Neural progenitor cell (in vitro differentiated cells): ENCODE results near the gene RNGTT. TPM values are rescaled to one million over a fixed set of nuclear protein-coding genes. Genes with fewer than 3 reads are reported as not detected.

Experiments
- DNase-seq: peaks from one replicate; pipeline ENCODE4 v3.0.0-alpha.2; 2016; ENCODE audit warnings: low spot score
- H2AFZ ChIP-seq: fragments of 200-600 bp; sonication (generic); replicated peaks from 2 replicates; pipeline ENCODE4 v1.6.1; 2016; ENCODE audit warnings: antibody characterized with exemption
- H3F3A ChIP-seq: fragments of 200-600 bp; sonication (generic); 2 replicates; pipeline ENCODE4 v1.6.1; 2016; ENCODE audit warnings: antibody characterized with exemption, low read depth
- H3K27ac ChIP-seq: fragments of 200-600 bp; sonication (generic); 2 replicates; pipeline ENCODE4 v1.5.1; 2016; ENCODE audit warnings: mild to moderate bottlenecking
- H3K27me3 ChIP-seq: fragments of 200-600 bp; sonication (generic); 2 replicates; pipeline ENCODE4 v1.6.1; 2016; ENCODE audit warnings: mild to moderate bottlenecking, moderate library complexity
- H3K36me3 ChIP-seq: fragments of 200-600 bp; sonication (generic); 2 replicates; pipeline ENCODE4 v1.5.1; 2016
- H3K4me1 ChIP-seq: fragments of 200-600 bp; sonication (generic); 2 replicates; pipeline ENCODE4 v1.6.1; 2016; ENCODE audit warnings: mixed run types
- H3K4me2 ChIP-seq: fragments of 200-600 bp; sonication (generic); 2 replicates; pipeline ENCODE4 v1.6.1; 2016
- H3K4me3 ChIP-seq: fragments of 200-600 bp; sonication (generic); 2 replicates; pipeline ENCODE4 v1.5.1; 2016
- H3K79me2 ChIP-seq: fragments of 200-600 bp; sonication (generic); 2 replicates; pipeline ENCODE4 v1.6.1; 2016; ENCODE audit warnings: low read depth
- H3K9ac ChIP-seq: fragments of 200-600 bp; sonication (generic); 2 replicates; pipeline ENCODE4 v1.6.1; 2016
- H3K9me3 ChIP-seq: fragments of 200-600 bp; sonication (generic); 2 replicates; pipeline ENCODE4 v1.5.1; 2016; ENCODE audit warnings: low read depth
- H4K20me1 ChIP-seq: fragments of 200-600 bp; sonication (generic); 2 replicates; pipeline ENCODE4 v1.6.1; 2016; ENCODE audit warnings: low read depth
- H3K27ac Mint-ChIP-seq: 3 replicates; pipeline ENCODE4 v1.8.0; 2021; ENCODE audit warnings: mixed read lengths
- H3K27me3 Mint-ChIP-seq: 2 replicates; pipeline ENCODE4 v1.8.0; 2022; ENCODE audit warnings: low read depth, mild to moderate bottlenecking, inconsistent platforms, moderate library complexity, mixed read lengths; ENCODE audit not compliant: insufficient read depth
- H3K36me3 Mint-ChIP-seq: 3 replicates; pipeline ENCODE4 v1.8.0; 2021; ENCODE audit warnings: mixed read lengths
- H3K4me1 Mint-ChIP-seq: 3 replicates; pipeline ENCODE4 v1.8.0; 2021; ENCODE audit warnings: mixed read lengths
- H3K4me3 Mint-ChIP-seq: 3 replicates; pipeline ENCODE4 v1.8.0; 2021; ENCODE audit warnings: mild to moderate bottlenecking, moderate library complexity, mixed read lengths
- H3K9me3 Mint-ChIP-seq: 3 replicates; pipeline ENCODE4 v1.8.0; 2020; ENCODE audit warnings: mixed read lengths
- EZH2 ChIP-seq: fragments of 200-600 bp; sonication (generic); IDR thresholded peaks from 2 replicates; pipeline ENCODE4 v1.6.1; 2017; ENCODE audit warnings: antibody characterized with exemption, mild to moderate bottlenecking, moderate library complexity
- EZH2phosphoT487 ChIP-seq: fragments of 200-600 bp; sonication (generic); IDR thresholded peaks from 2 replicates; pipeline ENCODE4 v1.6.1; 2017; ENCODE audit warnings: antibody characterized with exemption
- total RNA-seq: library from RNA; depleted of rRNA; stranded (reverse); fragments of >200 nt; gene quantifications from 2 replicates; pipeline ENCODE4 v1.2.3, GENCODE V29; 2015; ENCODE audit warnings: low replicate concordance
- TF ChIP-seq, protein P1 (sequence below): fragments of 200-600 bp; sonication (generic); IDR thresholded peaks from 2 replicates; pipeline ENCODE4 v1.5.1; 2017; ENCODE audit warnings: antibody characterized with exemption, mild to moderate bottlenecking

RNGTT gene
- total RNA-seq, 1 donor from 2014 or later, result 71.7 TPM

DNA sequence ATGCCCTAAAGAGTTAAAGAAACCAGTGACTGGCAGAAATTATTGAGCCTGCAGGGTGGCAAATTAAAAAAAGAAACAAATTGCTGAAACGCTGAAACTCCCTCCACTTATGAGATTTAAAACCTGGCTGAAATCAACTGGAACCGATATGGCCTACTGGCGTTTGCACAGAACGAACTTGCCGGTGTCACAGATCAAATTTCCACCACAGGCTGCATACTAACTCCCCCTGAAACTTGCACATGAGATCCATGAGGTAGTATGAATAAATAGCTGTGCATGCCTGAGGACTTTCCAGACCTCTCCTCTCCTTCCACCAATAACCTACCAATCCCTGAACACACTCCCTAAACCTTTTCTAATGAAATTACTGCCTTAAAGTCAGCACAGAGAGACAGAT is 150.4 kb downstream of the RNGTT start:
- Histone ChIP-seq H2AFZ (no peak overlapping the region), H3K27ac (no peak overlapping the region), H3K4me2 (no peak overlapping the region), H3K9ac (no peak overlapping the region), H3K9me3 (no peaks in the 10 kb centered on the region), H3K36me3 (no peaks in the 10 kb centered on the region), H3K79me2 (no peaks in the 10 kb centered on the region), H3K4me3 (no peak overlapping the region), H3K4me1 (no peaks in the 10 kb centered on the region), H3F3A (no peaks in the 10 kb centered on the region), H4K20me1 (no peaks in the 10 kb centered on the region), H3K27me3 (no peaks in the 10 kb centered on the region)
- TF ChIP-seq EZH2, result no peak
- TF ChIP-seq, protein P1, sequence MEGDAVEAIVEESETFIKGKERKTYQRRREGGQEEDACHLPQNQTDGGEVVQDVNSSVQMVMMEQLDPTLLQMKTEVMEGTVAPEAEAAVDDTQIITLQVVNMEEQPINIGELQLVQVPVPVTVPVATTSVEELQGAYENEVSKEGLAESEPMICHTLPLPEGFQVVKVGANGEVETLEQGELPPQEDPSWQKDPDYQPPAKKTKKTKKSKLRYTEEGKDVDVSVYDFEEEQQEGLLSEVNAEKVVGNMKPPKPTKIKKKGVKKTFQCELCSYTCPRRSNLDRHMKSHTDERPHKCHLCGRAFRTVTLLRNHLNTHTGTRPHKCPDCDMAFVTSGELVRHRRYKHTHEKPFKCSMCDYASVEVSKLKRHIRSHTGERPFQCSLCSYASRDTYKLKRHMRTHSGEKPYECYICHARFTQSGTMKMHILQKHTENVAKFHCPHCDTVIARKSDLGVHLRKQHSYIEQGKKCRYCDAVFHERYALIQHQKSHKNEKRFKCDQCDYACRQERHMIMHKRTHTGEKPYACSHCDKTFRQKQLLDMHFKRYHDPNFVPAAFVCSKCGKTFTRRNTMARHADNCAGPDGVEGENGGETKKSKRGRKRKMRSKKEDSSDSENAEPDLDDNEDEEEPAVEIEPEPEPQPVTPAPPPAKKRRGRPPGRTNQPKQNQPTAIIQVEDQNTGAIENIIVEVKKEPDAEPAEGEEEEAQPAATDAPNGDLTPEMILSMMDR, result no peak
- TF ChIP-seq EZH2phosphoT487, result no peak
- Mint-ChIP-seq H3K4me1 (peaks cover 6% of the 10 kb centered on the region), H3K27ac (no peak overlapping the region), H3K36me3 (peaks cover 7% of the 10 kb centered on the region), H3K27me3 (no peaks in the 10 kb centered on the region), H3K9me3 (no peaks in the 10 kb centered on the region), H3K4me3 (no peak overlapping the region)
- no peak for DNase-seq

DNA sequence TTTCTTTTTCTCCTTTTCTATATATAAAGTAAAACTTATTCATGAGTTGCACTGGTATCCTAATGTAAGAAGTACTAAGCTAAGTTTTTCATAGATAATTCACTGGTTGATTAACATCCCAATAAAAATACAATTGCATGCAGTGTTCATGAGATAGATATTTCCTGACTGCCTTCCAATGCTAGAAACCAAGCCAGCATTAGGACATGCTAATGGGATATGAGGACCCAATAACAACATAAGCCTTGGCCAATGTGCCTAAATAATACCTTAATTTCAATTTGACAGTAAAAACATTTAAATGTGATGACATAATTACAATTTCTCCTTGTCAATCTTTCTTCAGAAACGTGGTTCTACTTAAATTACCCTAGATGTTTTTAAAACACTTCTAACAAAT is 152.7 kb downstream of the RNGTT start:
- no peaks in the 10 kb centered on the region for H3F3A ChIP-seq
- H2AFZ ChIP-seq, result no peak overlapping the region
- no peak overlapping the region for H3K27ac ChIP-seq
- no peak overlapping the region for H3K4me3 ChIP-seq
- Mint-ChIP-seq H3K27ac (no peak overlapping the region), H3K4me1 (peaks cover 6% of the 10 kb centered on the region), H3K4me3 (no peak overlapping the region), H3K9me3 (peaks cover 11% of the 10 kb centered on the region), H3K36me3 (peaks cover 19% of the 10 kb centered on the region), H3K27me3 (no peaks in the 10 kb centered on the region)
- H3K27me3 ChIP-seq, result no peaks in the 10 kb centered on the region
- H3K4me2 ChIP-seq, result no peak overlapping the region
- no peaks in the 10 kb centered on the region for H3K9me3 ChIP-seq
- H3K79me2 ChIP-seq, result no peaks in the 10 kb centered on the region
- peaks cover 9% of the 10 kb centered on the region for H3K36me3 ChIP-seq
- no peak overlapping the region for H3K9ac ChIP-seq
- no peaks in the 10 kb centered on the region for H4K20me1 ChIP-seq
- TF ChIP-seq EZH2phosphoT487 (no peak), EZH2 (no peak)
- TF ChIP-seq, protein P1, result no peak
- DNase-seq, result no peak
- H3K4me1 ChIP-seq, result no peaks in the 10 kb centered on the region

DNA sequence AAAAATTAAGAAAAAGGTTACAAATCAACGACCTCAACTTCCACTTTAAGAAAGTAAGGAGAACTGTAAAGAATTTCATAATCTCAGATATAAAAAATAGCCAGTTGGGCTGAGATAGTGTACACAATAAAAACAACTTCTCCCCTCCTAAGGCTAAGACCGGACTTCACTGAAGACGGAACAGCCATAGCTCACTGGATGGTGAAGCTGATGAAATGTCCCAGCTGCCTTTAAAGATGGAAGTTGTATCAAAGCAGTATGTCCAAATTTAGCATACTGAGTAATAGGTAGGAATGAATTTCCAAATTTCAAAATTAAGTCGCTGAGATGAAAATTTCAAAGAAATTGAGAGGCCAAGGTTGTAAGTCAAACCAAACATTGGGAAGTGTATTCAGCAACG is 153.3 kb downstream of the RNGTT start:
- H3K4me3 Mint-ChIP-seq, result no peak overlapping the region
- Histone ChIP-seq H3K4me3 (no peak overlapping the region), H3K4me2 (no peak overlapping the region), H3K9me3 (no peaks in the 10 kb centered on the region), H3K27ac (no peak overlapping the region), H3F3A (no peaks in the 10 kb centered on the region), H3K27me3 (no peaks in the 10 kb centered on the region), H3K9ac (no peak overlapping the region), H3K4me1 (no peaks in the 10 kb centered on the region), H3K36me3 (peaks cover 9% of the 10 kb centered on the region), H3K79me2 (no peaks in the 10 kb centered on the region), H4K20me1 (no peaks in the 10 kb centered on the region), H2AFZ (no peak overlapping the region)
- H3K27ac Mint-ChIP-seq, result no peak overlapping the region
- peaks cover 11% of the 10 kb centered on the region for H3K9me3 Mint-ChIP-seq
- TF ChIP-seq, protein P1, result no peak
- TF ChIP-seq EZH2phosphoT487 (no peak), EZH2 (no peak)
- no peaks in the 10 kb centered on the region for H3K27me3 Mint-ChIP-seq
- DNase-seq, result no peak
- H3K36me3 Mint-ChIP-seq, result peaks cover 21% of the 10 kb centered on the region
- peaks cover 6% of the 10 kb centered on the region for H3K4me1 Mint-ChIP-seq
